Smooth muscle cell (in vitro differentiated cells): Measurements from ENCODE around the gene STRADA. TPM values are rescaled to one million over a fixed set of nuclear protein-coding genes. Genes with fewer than 3 reads are reported as not detected.

Experiments
- DNase-seq: peaks from one replicate; lab custom pipeline; 2025; ENCODE audit not compliant: unreplicated experiment; lab: John Stamatoyannopoulos, UW
- H2AFZ ChIP-seq: fragments of 200-600 bp; sonication (generic); 2 replicates; pipeline ENCODE4 v1.6.0; 2016; ENCODE audit warnings: antibody characterized with exemption, low read depth, mild to moderate bottlenecking
- H3F3A ChIP-seq: fragments of 200-600 bp; sonication (generic); 2 replicates; pipeline ENCODE4 v1.6.0; 2017; ENCODE audit warnings: antibody characterized with exemption, low read depth
- H3K27ac ChIP-seq: fragments of 200-600 bp; sonication (generic); 2 replicates; pipeline ENCODE4 v1.5.1; 2016; ENCODE audit warnings: low read depth, mild to moderate bottlenecking
- H3K27me3 ChIP-seq: fragments of 200-600 bp; sonication (generic); 2 replicates; pipeline ENCODE4 v1.6.1; 2016; ENCODE audit warnings: low read depth, mild to moderate bottlenecking
- H3K36me3 ChIP-seq: fragments of 200-600 bp; sonication (generic); 2 replicates; pipeline ENCODE4 v1.5.1; 2016; ENCODE audit warnings: low read depth
- H3K4me1 ChIP-seq: fragments of 200-600 bp; sonication (generic); 2 replicates; pipeline ENCODE4 v1.5.1; 2016; ENCODE audit warnings: low read depth
- H3K4me2 ChIP-seq: fragments of 200-600 bp; sonication (generic); 2 replicates; pipeline ENCODE4 v1.6.0; 2016; ENCODE audit warnings: mild to moderate bottlenecking
- H3K4me3 ChIP-seq: fragments of 200-600 bp; sonication (generic); 2 replicates; pipeline ENCODE4 v1.5.1; 2016; ENCODE audit warnings: mild to moderate bottlenecking
- H3K79me2 ChIP-seq: fragments of 200-600 bp; sonication (generic); 2 replicates; pipeline ENCODE4 v1.6.0; 2016; ENCODE audit warnings: low read depth, mild to moderate bottlenecking
- H3K9ac ChIP-seq: fragments of 200-600 bp; sonication (generic); 2 replicates; pipeline ENCODE4 v1.6.0; 2016; ENCODE audit warnings: low read depth
- H3K9me3 ChIP-seq: fragments of 200-600 bp; sonication (generic); replicated peaks from 2 replicates; pipeline ENCODE4 v1.5.1; 2016; ENCODE audit warnings: low read depth
- H4K20me1 ChIP-seq: fragments of 200-600 bp; sonication (generic); 2 replicates; pipeline ENCODE4 v1.6.0; 2016; ENCODE audit warnings: low read depth
- WGBS: methylation state at CpG from one replicate; pipeline ENCODE4 v1.1.7; 2016; ENCODE audit warnings: low lambda C conversion rate; 5-methylcytosine and 5-hydroxymethylcytosine counted together
- polyA plus RNA-seq: library from polyadenylated mRNA; unstranded; fragments of >200 nt; fragmentation: Nextera tagmentation; extraction: Ambion mirVana; gene quantifications from 2 replicates; pipeline ENCODE4 v1.2.1, GENCODE V29; 2016
- total RNA-seq: library from RNA; depleted of rRNA; stranded (reverse); fragments of >200 nt; gene quantifications from 2 replicates; pipeline ENCODE4 v1.2.3, GENCODE V29; 2014
- TF ChIP-seq, protein P1 (sequence below): fragments of 200-600 bp; sonication (generic); IDR thresholded peaks from 2 replicates; pipeline ENCODE4 v1.5.1; 2017; ENCODE audit warnings: borderline replicate concordance, mild to moderate bottlenecking, antibody characterized with exemption; ENCODE audit not compliant: insufficient read depth, poor library complexity, severe bottlenecking

The STRADA gene
- total and polyA plus RNA-seq, 2 experiments from 2014 or later: 13.6 to 26.8 TPM

GRCh38 chr17:63692195-63692816 is 49.3 kb downstream of the STRADA start:
- TF ChIP-seq, protein P1, sequence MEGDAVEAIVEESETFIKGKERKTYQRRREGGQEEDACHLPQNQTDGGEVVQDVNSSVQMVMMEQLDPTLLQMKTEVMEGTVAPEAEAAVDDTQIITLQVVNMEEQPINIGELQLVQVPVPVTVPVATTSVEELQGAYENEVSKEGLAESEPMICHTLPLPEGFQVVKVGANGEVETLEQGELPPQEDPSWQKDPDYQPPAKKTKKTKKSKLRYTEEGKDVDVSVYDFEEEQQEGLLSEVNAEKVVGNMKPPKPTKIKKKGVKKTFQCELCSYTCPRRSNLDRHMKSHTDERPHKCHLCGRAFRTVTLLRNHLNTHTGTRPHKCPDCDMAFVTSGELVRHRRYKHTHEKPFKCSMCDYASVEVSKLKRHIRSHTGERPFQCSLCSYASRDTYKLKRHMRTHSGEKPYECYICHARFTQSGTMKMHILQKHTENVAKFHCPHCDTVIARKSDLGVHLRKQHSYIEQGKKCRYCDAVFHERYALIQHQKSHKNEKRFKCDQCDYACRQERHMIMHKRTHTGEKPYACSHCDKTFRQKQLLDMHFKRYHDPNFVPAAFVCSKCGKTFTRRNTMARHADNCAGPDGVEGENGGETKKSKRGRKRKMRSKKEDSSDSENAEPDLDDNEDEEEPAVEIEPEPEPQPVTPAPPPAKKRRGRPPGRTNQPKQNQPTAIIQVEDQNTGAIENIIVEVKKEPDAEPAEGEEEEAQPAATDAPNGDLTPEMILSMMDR: no peak
- Histone ChIP-seq H3K27me3 (no peaks in the 10 kb centered on the region), H3K9ac (no peak overlapping the region), H3K36me3 (no peaks in the 10 kb centered on the region), H3K4me1 (no peaks in the 10 kb centered on the region), H3K27ac (no peak overlapping the region), H3K9me3 (no peaks in the 10 kb centered on the region), H2AFZ (no peak overlapping the region), H3K4me2 (no peak overlapping the region), H3F3A (no peaks in the 10 kb centered on the region), H3K4me3 (no peak overlapping the region), H4K20me1 (no peaks in the 10 kb centered on the region), H3K79me2 (no peaks in the 10 kb centered on the region)
- 96% methylated on average over 11 of the region's 11 CpGs for WGBS
- no peak for DNase-seq

- no peak overlapping the region for H3K4me2 ChIP-seq
- DNase-seq: no peak
- no peak overlapping the region for H2AFZ ChIP-seq
- H3K4me3 ChIP-seq: no peak overlapping the region
- H3F3A ChIP-seq: no peaks in the 10 kb centered on the region
- no peaks in the 10 kb centered on the region for H3K79me2 ChIP-seq
- TF ChIP-seq, protein P1: no peak
- H3K4me1 ChIP-seq: no peaks in the 10 kb centered on the region
- 97% methylated on average over 14 of the region's 14 CpGs for WGBS
- H3K9ac ChIP-seq: no peak overlapping the region
- no peaks in the 10 kb centered on the region for H3K36me3 ChIP-seq
- H3K27me3 ChIP-seq: no peaks in the 10 kb centered on the region
- H3K27ac ChIP-seq: no peak overlapping the region
- no peaks in the 10 kb centered on the region for H3K9me3 ChIP-seq
- H4K20me1 ChIP-seq: no peaks in the 10 kb centered on the region
These were observed 52.1 kb downstream of the STRADA start for GRCh38 chr17:63689479-63689878.

GRCh38 chr17:63688396-63689020 is 53.1 kb downstream of the STRADA start:
- no peak for DNase-seq
- TF ChIP-seq, protein P1: no peak
- Histone ChIP-seq H3K36me3 (peaks cover 5% of the 10 kb centered on the region), H3K9me3 (no peaks in the 10 kb centered on the region), H3K4me1 (no peaks in the 10 kb centered on the region), H3F3A (no peaks in the 10 kb centered on the region), H2AFZ (no peak overlapping the region), H3K79me2 (no peaks in the 10 kb centered on the region), H3K4me2 (no peak overlapping the region), H4K20me1 (no peaks in the 10 kb centered on the region), H3K27ac (no peak overlapping the region), H3K27me3 (no peaks in the 10 kb centered on the region), H3K4me3 (no peak overlapping the region), H3K9ac (no peak overlapping the region)
- WGBS: 92% methylated on average over 12 of the region's 12 CpGs
